ENCODE data around the gene PRSS2.
"Not testable (repeated sequence)": the region's sequence is repeated elsewhere in the genome, so short reads cannot be mapped to it uniquely, and the experiment has no call there.

The PRSS2 gene

GRCh38 chr7:142770661-142771352, at the start of gene PRSS2:
Gene PRSS2 (plus strand): TSS chr7:142770970. CDS start chr7:142770983, 13 bp downstream.
- DNase-seq: no peak

- no peak for DNase-seq
Measured at GRCh38 chr7:142720986-142721385, 49.8 kb upstream of the PRSS2 start.

GRCh38 chr7:142722248-142722794, 48.4 kb upstream of the PRSS2 start:
- DNase-seq: no peak

GRCh38 chr7:142733271-142733670, 37.5 kb upstream of the PRSS2 start:
- no peak for DNase-seq

- DNase-seq: no peak
Measured at GRCh38 chr7:142739923-142740492, 30.8 kb upstream of the PRSS2 start.

GRCh38 chr7:142740786-142741185, 30.0 kb upstream of the PRSS2 start:
- no peak for DNase-seq

- not testable (repeated sequence) for DNase-seq
Measured at GRCh38 chr7:142741932-142742331, 28.8 kb upstream of the PRSS2 start.

GRCh38 chr7:142745091-142745635, 25.6 kb upstream of the PRSS2 start:
- DNase-seq: no peak

GRCh38 chr7:142745745-142746144, 25.0 kb upstream of the PRSS2 start:
- no peak for DNase-seq

- no peak for DNase-seq
Measured at GRCh38 chr7:142746264-142746663, 24.5 kb upstream of the PRSS2 start.

GRCh38 chr7:142748410-142748809, 22.4 kb upstream of the PRSS2 start:
- DNase-seq: not testable (repeated sequence)

- no peak for DNase-seq
Measured at GRCh38 chr7:142749218-142749993, 21.4 kb upstream of the PRSS2 start, which contains the start of gene PRSS1. Gene PRSS1 (plus strand): TSS chr7:142749472. CDS start chr7:142749485, 13 bp downstream.

- DNase-seq: no peak
Measured at GRCh38 chr7:142750321-142750938, 20.3 kb upstream of the PRSS2 start.

GRCh38 chr7:142751526-142752175, 19.1 kb upstream of the PRSS2 start:
- DNase-seq: not testable (repeated sequence)

GRCh38 chr7:142752376-142753225, 18.2 kb upstream of the PRSS2 start:
- DNase-seq: no peak

- no peak for DNase-seq
Measured at GRCh38 chr7:142753366-142753765, 17.4 kb upstream of the PRSS2 start.

GRCh38 chr7:142753925-142754491, 16.8 kb upstream of the PRSS2 start:
- DNase-seq: not testable (repeated sequence)

GRCh38 chr7:142754681-142755575, 15.8 kb upstream of the PRSS2 start:
- DNase-seq: no peak

- not testable (repeated sequence) for DNase-seq
Measured at GRCh38 chr7:142758312-142758711, 12.5 kb upstream of the PRSS2 start.

- DNase-seq: no peak
Measured at GRCh38 chr7:142759433-142759832, 11.3 kb upstream of the PRSS2 start.

Measured in DMS53 (cell line).